H1 (cell line): ENCODE measurements around the gene CTDNEP1. TPM values are rescaled to one million over a fixed set of nuclear protein-coding genes. Genes with fewer than 3 reads are reported as not detected.

Source experiments
- CTCF ChIA-PET: fragments of 300-600 bp; sonication (Branson Sonifier 250); formaldehyde crosslinking; loops from one replicate; lab custom pipeline; 2021; ENCODE audit not compliant: partially characterized antibody; lab: Charles Lee
- POLR2A ChIA-PET: fragments of 300-600 bp; sonication (Branson Sonifier 250); formaldehyde crosslinking; loops from one replicate; lab custom pipeline; 2021; ENCODE audit warnings: inconsistent platforms; ENCODE audit not compliant: partially characterized antibody; lab: Charles Lee
- DNase-seq, 2 experiments: peaks; one replicate each; pipeline versions ENCODE4 v3.0.0 to v3.0.0-alpha.2; 2010 to 2022; ENCODE audit warnings: low spot score in 2 of 2, low read depth in 1 of 2, mixed read lengths in 1 of 2
- FAIRE-seq: peaks from 2 replicates; lab custom pipeline; 2011; peaks lifted over from hg19 to GRCh38; lab: Jason Lieb, UNC
- H2AFZ ChIP-seq: 2 replicates; pipeline ENCODE4 v1.8.1; 2012; ENCODE audit warnings: low read length, inconsistent platforms
- H2AK5ac ChIP-seq: 2 replicates; pipeline ENCODE4 v1.6.1; 2013; ENCODE audit warnings: low read depth, low read length
- H2BK120ac ChIP-seq: replicated peaks from 2 replicates; pipeline ENCODE3; 2013; ENCODE audit warnings: low read depth, low read length, inconsistent platforms
- H2BK12ac ChIP-seq: 2 replicates; pipeline ENCODE4 v1.6.1; 2013; ENCODE audit warnings: low read depth, low read length
- H2BK15ac ChIP-seq: 2 replicates; pipeline ENCODE4 v1.6.1; 2013; ENCODE audit warnings: low read length
- H2BK20ac ChIP-seq: 2 replicates; pipeline ENCODE4 v1.6.1; 2013; ENCODE audit warnings: low read length
- H2BK5ac ChIP-seq: 2 replicates; pipeline ENCODE4 v1.6.1; 2013; ENCODE audit warnings: low read depth, low read length
- H3K14ac ChIP-seq: 2 replicates; pipeline ENCODE4 v1.6.1; 2013; ENCODE audit warnings: inconsistent platforms; ENCODE audit not compliant: insufficient read length
- H3K18ac ChIP-seq: 2 replicates; pipeline ENCODE4 v1.6.1; 2013; ENCODE audit warnings: low read length; ENCODE audit errors: extremely low read depth
- H3K23ac ChIP-seq: 2 replicates; pipeline ENCODE4 v1.6.1; 2013; ENCODE audit warnings: inconsistent platforms; ENCODE audit not compliant: insufficient read length
- H3K23me2 ChIP-seq: 2 replicates; pipeline ENCODE4 v1.6.1; 2013; ENCODE audit warnings: low read depth, low read length
- H3K27ac ChIP-seq: 2 replicates; pipeline ENCODE4 v1.6.1; 2011; ENCODE audit warnings: low read depth, low read length, inconsistent platforms
- H3K27me3 ChIP-seq, 4 experiments: replicated peaks in 1 of 4; 1 replicate in 1 of 4; 2 replicates in 3 of 4; pipeline versions ENCODE4 v1.6.1 to v1.8.1; 2011 to 2013; ENCODE audit warnings: low read length in 3 of 4, mild to moderate bottlenecking in 3 of 4, inconsistent platforms in 2 of 4, mixed read lengths in 2 of 4, moderate library complexity in 1 of 4; ENCODE audit not compliant: control insufficient read depth in 3 of 4, insufficient read depth in 3 of 4; ENCODE audit errors: extremely low read depth in 1 of 4
- H3K36me3 ChIP-seq, 4 experiments: 2 replicates each; pipeline versions ENCODE4 v1.6.1 to v1.8.1; 2011 to 2013; ENCODE audit warnings: mild to moderate bottlenecking in 4 of 4, low read length in 3 of 4, moderate library complexity in 2 of 4, control low read depth in 1 of 4, inconsistent platforms in 1 of 4; ENCODE audit not compliant: insufficient read depth in 4 of 4, control insufficient read depth in 2 of 4
- H3K4ac ChIP-seq: replicated peaks from 2 replicates; pipeline ENCODE3; 2013; ENCODE audit warnings: low read length, low read depth, mixed read lengths, inconsistent platforms; ENCODE audit not compliant: insufficient read length
- H3K4me1 ChIP-seq, 4 experiments: replicated peaks in 1 of 4; 1 replicate in 1 of 4; 2 replicates in 3 of 4; pipeline versions ENCODE4 v1.6.1 to v1.8.1; 2011 to 2013; ENCODE audit warnings: low read length in 3 of 4, inconsistent platforms in 2 of 4, mixed read lengths in 1 of 4; ENCODE audit not compliant: insufficient read depth in 4 of 4, control insufficient read depth in 3 of 4
- H3K4me2 ChIP-seq, 2 experiments: 2 replicates each; pipeline versions ENCODE4 v1.6.1 to v1.8.1; 2011 to 2013; ENCODE audit warnings: low read depth in 2 of 2, low read length in 2 of 2, control low read depth in 1 of 2, inconsistent platforms in 1 of 2, mild to moderate bottlenecking in 1 of 2; ENCODE audit not compliant: insufficient read depth in 1 of 2
- H3K4me3 ChIP-seq, 4 experiments: fragments of 200-600, 300-600 bp in 1 of 4; sonication (generic), shearing (Covaris generic), sonication (Bioruptor Twin) in 1 of 4; 2 replicates each; pipeline versions ENCODE4 v1.5.1 to v1.8.1; 2011 to 2016; ENCODE audit warnings: low read length in 4 of 4, low read depth in 3 of 4, control low read depth in 2 of 4, inconsistent platforms in 2 of 4, mild to moderate bottlenecking in 2 of 4, mixed read lengths in 1 of 4, moderate library complexity in 1 of 4; ENCODE audit not compliant: insufficient read depth in 2 of 4; ENCODE audit errors: extremely low read depth in 1 of 4
- H3K56ac ChIP-seq: replicated peaks from 2 replicates; pipeline ENCODE3; 2013; ENCODE audit warnings: low read depth, mild to moderate bottlenecking, mixed read lengths, low read length, inconsistent platforms; ENCODE audit not compliant: insufficient read length
- H3K79me1 ChIP-seq: 2 replicates; pipeline ENCODE4 v1.6.1; 2013; ENCODE audit warnings: low read depth, low read length, control low read depth
- H3K79me2 ChIP-seq, 2 experiments: 2 replicates each; pipeline versions ENCODE4 v1.6.1 to v1.8.1; 2012 to 2013; ENCODE audit warnings: low read length in 2 of 2, mild to moderate bottlenecking in 2 of 2, inconsistent platforms in 1 of 2; ENCODE audit not compliant: insufficient read depth in 2 of 2, control insufficient read depth in 1 of 2
- H3K9ac ChIP-seq, 4 experiments: replicated peaks in 1 of 4; 1 replicate in 1 of 4; 2 replicates in 3 of 4; pipeline versions ENCODE4 v1.6.1 to v1.8.1; 2011 to 2013; ENCODE audit warnings: low read depth in 3 of 4, low read length in 3 of 4, control low read depth in 2 of 4, mild to moderate bottlenecking in 2 of 4, moderate library complexity in 2 of 4, inconsistent platforms in 1 of 4; ENCODE audit errors: extremely low read depth in 1 of 4
- H3K9me3 ChIP-seq, 2 experiments: 2 replicates each; pipeline versions ENCODE4 v1.6.1 to v1.8.1; 2012 to 2013; ENCODE audit warnings: mild to moderate bottlenecking in 2 of 2, moderate library complexity in 2 of 2, control low read depth in 1 of 2, inconsistent platforms in 1 of 2, low read depth in 1 of 2, low read length in 1 of 2, mixed read lengths in 1 of 2; ENCODE audit not compliant: insufficient read depth in 2 of 2
- H4K20me1 ChIP-seq, 2 experiments: replicated peaks in 1 of 2; 2 replicates each; pipeline versions ENCODE3 to v1.8.1; 2011 to 2013; ENCODE audit warnings: inconsistent platforms in 2 of 2, low read length in 2 of 2, mild to moderate bottlenecking in 1 of 2; ENCODE audit not compliant: insufficient read depth in 2 of 2, control insufficient read depth in 1 of 2
- H4K5ac ChIP-seq: 2 replicates; pipeline ENCODE4 v1.6.1; 2013; ENCODE audit warnings: low read length, low read depth, mixed read lengths, inconsistent platforms; ENCODE audit not compliant: insufficient read length
- H4K8ac ChIP-seq: 2 replicates; pipeline ENCODE4 v1.8.0; 2013; ENCODE audit warnings: mild to moderate bottlenecking, moderate library complexity, low read length, inconsistent platforms; ENCODE audit not compliant: insufficient read depth; ENCODE audit errors: extremely low read depth
- H4K91ac ChIP-seq: replicated peaks from 2 replicates; pipeline ENCODE3; 2013; ENCODE audit warnings: low read length, mixed read lengths, inconsistent platforms; ENCODE audit not compliant: insufficient read length
- KDM4A ChIP-seq: IDR thresholded peaks from one replicate; pipeline ENCODE4 v1.7.1; 2012; ENCODE audit warnings: low read depth, mild to moderate bottlenecking, moderate library complexity, low read length, inconsistent platforms; ENCODE audit not compliant: severe bottlenecking
- POLR2A ChIP-seq, 2 experiments: IDR thresholded peaks; 1 replicate in 1 of 2; 2 replicates in 1 of 2; pipeline ENCODE4 v1.6.1; 2011; ENCODE audit warnings: low read depth in 2 of 2, low read length in 2 of 2, mild to moderate bottlenecking in 2 of 2; ENCODE audit errors: control extremely low read depth in 1 of 2
- WGBS, 2 experiments: shearing (Covaris generic) in 1 of 2; methylation state at CpG; one replicate each; pipeline versions ENCODE4 v1.1.6 to v1.1.7; 2013 to 2015; ENCODE audit warnings: low lambda C conversion rate in 2 of 2, mixed read lengths in 2 of 2, inconsistent platforms in 1 of 2, low coverage in 1 of 2, missing lambda C conversion rate in 1 of 2; ENCODE audit not compliant: insufficient replicate concordance in 2 of 2, insufficient coverage in 1 of 2, insufficient read length in 1 of 2; ENCODE audit errors: extremely low coverage in 1 of 2, missing lambda C conversion rate in 1 of 2; 5-methylcytosine and 5-hydroxymethylcytosine counted together
- polyA plus RNA-seq, 7 experiments: library from polyadenylated mRNA; depleted of rRNA in 3 of 7; stranded (reverse) in 5 of 7; unstranded in 2 of 7; fragments of >200 nt in 5 of 7; fragments of 200-250 nt in 2 of 7; gene quantifications; 1 replicate in 5 of 7; 2 replicates in 1 of 7; 4 replicates in 1 of 7; pipeline versions ENCODE4 v1.2.1 to v1.2.3, GENCODE V29; 2011 to 2013; ENCODE audit warnings: missing spikeins in 2 of 7, mixed read lengths in 2 of 7
- total RNA-seq: library from RNA; stranded (reverse); fragmentation: NEBNext Ultra II Directional; extraction: Animal tissue kit (Norgen Biotek cat#: 25700); gene quantifications from 2 replicates; pipeline ENCODE4 v1.2.1, GENCODE V29; 2021

Gene CTDNEP1
- total and polyA plus RNA-seq, 2 of the 8 experiments (the other 6 are each of a cell fraction or from before 2014, with no cell fraction given), result 114 to 123 TPM

DNA sequence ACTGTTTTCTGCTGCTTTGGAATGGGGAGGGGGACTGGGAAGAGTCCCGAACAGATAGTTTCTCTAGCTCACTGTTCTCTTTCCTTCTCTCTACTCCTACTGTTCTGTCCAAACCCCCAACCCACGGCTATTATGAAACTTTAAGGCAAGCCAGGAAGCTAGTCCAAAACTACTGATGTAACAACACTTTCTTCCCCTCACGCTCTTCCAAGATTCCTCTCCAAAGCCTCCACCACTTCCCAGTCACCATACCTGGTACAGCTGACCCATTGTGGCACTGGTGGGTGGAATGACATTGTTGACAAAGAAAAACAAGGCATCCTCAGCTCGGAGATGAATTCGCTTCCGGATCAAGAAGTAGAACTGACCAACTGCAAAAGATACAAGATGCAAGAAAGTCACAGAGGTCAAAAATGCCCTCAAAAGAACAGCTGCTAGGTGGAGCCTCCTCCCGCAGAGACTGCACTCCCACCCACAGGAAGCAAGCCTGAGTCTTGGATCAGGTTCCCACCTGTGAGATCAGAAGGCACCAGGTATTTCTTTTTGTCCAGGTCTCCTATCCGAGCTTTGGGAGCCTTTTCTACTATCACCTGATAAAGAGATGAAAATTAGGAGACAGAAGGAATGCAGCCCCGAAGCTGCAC lies 10.3 kb downstream of the CTDNEP1 start:
- peaks cover 0 to 42% of the 10 kb centered on the region in 2 experiments; a peak in 2 of 4 replicates for H3K79me2 ChIP-seq

More for the DNA sequence above, 10.3 kb downstream of the CTDNEP1 start:
- Histone ChIP-seq H3K9ac (peak overlapping the region; percentile 83 to 94 (median 89)), H3K14ac (no peak overlapping the region), H4K5ac (no peak overlapping the region), H2BK120ac (no peak overlapping the region), H3K4me2 (peak overlapping the region; percentile 92 to 93), H3K4ac (no peak overlapping the region), H3K79me1 (peaks cover 8% of the 10 kb centered on the region), H2BK20ac (no peak overlapping the region), H3K9me3 (no peaks in the 10 kb centered on the region), H3K23me2 (peaks cover 18% of the 10 kb centered on the region), H2AFZ (no peak overlapping the region), H4K91ac (no peak overlapping the region), H3K27me3 (no peaks in the 10 kb centered on the region), H2BK5ac (peak overlapping the region; percentile 28; the same call in 1 of the 2 replicates), H2BK12ac (no peak overlapping the region), H3K4me1 (peaks cover 5 to 20% (median 11%) of the 10 kb centered on the region in 4 experiments; a peak in 6 of 7 replicates), H2BK15ac (0 out of 2 replicates have a peak overlapping the region, but pooled peaks have one; percentile 5), H3K36me3 (peaks cover 8 to 43% (median 27%) of the 10 kb centered on the region in 4 experiments; a peak in 7 of 8 replicates), H4K20me1 (peaks cover 8 to 10% of the 10 kb centered on the region in 2 experiments), H3K27ac (peak overlapping the region; percentile 86), H3K56ac (no peak overlapping the region), H3K23ac (no peak overlapping the region), H3K4me3 (peak overlapping the region; percentile 73 to 90 (median 84)), H3K18ac (no peak overlapping the region), H4K8ac (no peak overlapping the region), H2AK5ac (no peak overlapping the region)
- TF ChIP-seq POLR2A (IDR thresholded peaks at IDR 0.05; ENCODE audit: control extremely low read depth in 1 of 2, low read depth in 2 of 2, low read length in 2 of 2), result 0 out of 3 replicates have a peak, but pooled peaks of 1 of the 2 experiments have one; percentile 64
- TF ChIP-seq KDM4A, result no peak
- WGBS, 2 experiments, result 64% methylated on average over 9 of the region's 9 CpGs; no CpG with 5 or more reads in 1 of the 2 experiments
- DNase-seq (no peak), FAIRE-seq (no peak)
- ChIA-PET POLR2A (interaction anchor here (0.8 to 19.7 kb wide), 16 partner anchors 7 to 338 kb away, joined by 3 to 386 read pairs (median 8); partner anchors contain the start of genes ACADVL, CD68, CLDN7 and CTDNEP1), CTCF (interaction anchor here (0.8 to 4.1 kb wide), 11 partner anchors 9 to 214 kb away, joined by 3 to 27 read pairs (median 4); partner anchors contain the start of genes ACADVL and SLC2A4)
